ENCODE results near the gene LRIG1. TPM values are rescaled to one million over a fixed set of nuclear protein-coding genes. Genes with fewer than 3 reads are reported as not detected.

Gene LRIG1
- total RNA-seq, 4 donors from 2014 or later: 95.3 to 136 (median 131) TPM

DNA sequence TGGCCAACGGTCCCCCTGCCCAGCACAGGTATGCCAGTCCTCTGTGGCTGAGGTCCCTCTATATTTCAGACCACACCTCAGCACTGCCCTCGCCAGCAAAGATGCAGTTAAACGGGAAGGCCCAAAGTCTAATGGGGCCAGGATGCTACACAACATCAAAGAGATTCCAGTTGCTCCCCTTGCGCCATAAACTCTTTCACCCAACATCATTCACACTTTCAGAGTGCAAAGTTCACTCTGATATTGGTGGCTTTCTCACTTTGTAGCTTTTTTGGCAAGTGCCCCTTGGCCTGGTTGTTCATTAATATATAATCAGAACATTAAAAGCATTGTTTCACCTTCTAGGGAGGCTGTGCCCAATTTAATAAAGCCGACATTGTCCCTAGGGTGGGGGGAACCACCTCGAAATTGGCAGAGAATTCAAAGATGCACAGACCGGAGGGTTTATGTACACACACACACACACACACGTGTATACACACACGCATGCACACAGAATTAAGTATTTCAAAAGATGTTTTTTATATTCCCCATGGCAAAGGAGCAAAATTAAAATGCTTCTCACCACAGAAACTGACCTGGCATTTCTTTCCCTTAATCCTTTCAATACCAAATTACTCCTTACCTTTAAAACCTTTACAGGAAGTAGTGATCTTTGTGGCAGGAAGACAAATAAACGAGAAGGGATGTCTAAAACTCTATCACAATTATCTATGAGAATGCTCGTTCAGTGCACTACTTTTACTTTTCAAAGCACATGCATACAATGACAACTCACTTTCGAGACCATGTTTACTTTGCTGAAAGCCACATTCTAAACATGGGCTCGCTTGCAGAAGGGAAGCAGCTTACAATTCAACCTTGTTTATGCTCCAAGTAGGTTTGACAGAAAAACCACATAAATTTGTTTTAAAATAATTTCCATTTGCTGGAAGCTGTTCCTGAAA lies 19.5 kb downstream of the LRIG1 start:
- WGBS: 35% methylated on average over 13 of the region's 13 CpGs
- Histone ChIP-seq H3K4me3 (no peak overlapping the region), H3K27me3 (no peaks in the 10 kb centered on the region), H3K9me3 (no peaks in the 10 kb centered on the region), H3K4me1 (peaks cover 95 to 100% (median 100%) of the 10 kb centered on the region in 4 donors), H3K27ac (replicated peaks in 1 of 4) (peak overlapping the region; percentile 86 to 99 (median 92)), H3K36me3 (no peaks in the 10 kb centered on the region)
- no peak for TF ChIP-seq EP300 (IDR thresholded peaks at IDR 0.05)
- TF ChIP-seq POLR2A (IDR thresholded peaks at IDR 0.05; ENCODE audit: low read depth): no peak
- no peak for TF ChIP-seq POLR2AphosphoS5 (IDR thresholded peaks at IDR 0.05)
- no peak for TF ChIP-seq CTCF (IDR thresholded peaks at IDR 0.05)
- intact Hi-C loops (cut with DNase I): no loop called here
- no peak for DNase-seq (ENCODE audit: extremely low spot score)

GRCh38 chr3:66480666-66481065 lies 20.2 kb downstream of the LRIG1 start:
- H3K27me3 ChIP-seq: no peaks in the 10 kb centered on the region
- WGBS: 30% methylated on average over 2 of the region's 2 CpGs
- H3K36me3 ChIP-seq: no peaks in the 10 kb centered on the region
- intact Hi-C loops (cut with DNase I): no loop called here
- DNase-seq (ENCODE audit: extremely low spot score): no peak
- H3K27ac ChIP-seq (replicated peaks in 1 of 4): peak overlapping the region; percentile 86 to 99 (median 92)
- H3K4me1 ChIP-seq: peaks cover 94 to 100% (median 100%) of the 10 kb centered on the region in 4 donors
- TF ChIP-seq EP300 (IDR thresholded peaks at IDR 0.05) (no peak), CTCF (IDR thresholded peaks at IDR 0.05) (no peak), POLR2A (IDR thresholded peaks at IDR 0.05; ENCODE audit: low read depth) (no peak), POLR2AphosphoS5 (IDR thresholded peaks at IDR 0.05) (no peak)
- H3K9me3 ChIP-seq: no peaks in the 10 kb centered on the region
- no peak overlapping the region for H3K4me3 ChIP-seq

DNA sequence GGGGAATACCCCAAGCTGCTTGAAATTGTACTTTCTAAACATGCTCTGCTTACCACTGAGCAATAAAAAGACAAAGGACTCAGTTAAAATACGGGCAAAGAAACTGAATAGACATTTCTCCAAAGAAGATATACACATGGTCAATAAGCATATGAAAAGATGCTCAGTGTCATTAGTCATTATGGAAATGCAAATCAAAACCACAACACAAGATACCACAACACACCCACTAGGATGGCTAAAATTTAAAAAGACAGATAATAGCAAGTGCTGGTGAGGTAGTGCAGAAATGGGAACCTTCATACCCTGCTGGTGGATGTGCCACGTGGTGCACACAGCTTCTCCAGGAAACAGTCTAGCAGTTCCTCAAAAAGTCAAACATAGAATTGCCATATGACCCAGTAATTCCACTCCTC lies 21.3 kb downstream of the LRIG1 start:
- WGBS: 83% methylated on average over 2 of the region's 2 CpGs
- no peak for TF ChIP-seq POLR2A (IDR thresholded peaks at IDR 0.05; ENCODE audit: low read depth)
- no peak for TF ChIP-seq EP300 (IDR thresholded peaks at IDR 0.05)
- TF ChIP-seq CTCF (IDR thresholded peaks at IDR 0.05): no peak
- no peak for DNase-seq (ENCODE audit: extremely low spot score)
- intact Hi-C loops (cut with DNase I): no loop called here
- no peak overlapping the region for H3K4me3 ChIP-seq
- peak overlapping the region; percentile 38 to 99 (median 92) for H3K27ac ChIP-seq (replicated peaks in 1 of 4)
- no peaks in the 10 kb centered on the region for H3K36me3 ChIP-seq
- no peaks in the 10 kb centered on the region for H3K27me3 ChIP-seq
- H3K4me1 ChIP-seq: peaks cover 86 to 100% (median 100%) of the 10 kb centered on the region in 4 donors
- no peaks in the 10 kb centered on the region for H3K9me3 ChIP-seq

- DNase-seq (ENCODE audit: extremely low spot score): no peak
- intact Hi-C loops (cut with DNase I): no loop called here
- Histone ChIP-seq H3K4me3 (no peak overlapping the region), H3K27me3 (no peaks in the 10 kb centered on the region), H3K36me3 (no peaks in the 10 kb centered on the region), H3K4me1 (peaks cover 81 to 100% (median 100%) of the 10 kb centered on the region in 4 donors), H3K27ac (replicated peaks in 1 of 4) (peak overlapping the region; percentile 38 to 99 (median 92)), H3K9me3 (no peaks in the 10 kb centered on the region)
- 64% methylated on average over 9 of the region's 9 CpGs for WGBS
- TF ChIP-seq POLR2AphosphoS5 (IDR thresholded peaks at IDR 0.05) (no peak), POLR2A (IDR thresholded peaks at IDR 0.05; ENCODE audit: low read depth) (no peak), CTCF (IDR thresholded peaks at IDR 0.05) (no peak), EP300 (IDR thresholded peaks at IDR 0.05) (no peak)
Measured at GRCh38 chr3:66478960-66479359, 21.9 kb downstream of the LRIG1 start.
